Right renal cortex interstitium (tissue), 3 donors: Measurements from ENCODE around the gene EDNRB. TPM values are rescaled to one million over a fixed set of nuclear protein-coding genes. Genes with fewer than 3 reads are reported as not detected.
"Not testable (repeated sequence)": the region's sequence is repeated elsewhere in the genome, so short reads cannot be mapped to it uniquely, and the experiment has no call there.

Experiments
- DNase-seq, 3 donors: peaks; one replicate each; pipeline ENCODE4 v3.0.0-alpha.2; 2013; ENCODE audit warnings: low read depth in 3 of 3, low spot score in 2 of 3
- polyA plus RNA-seq, 3 donors: library from polyadenylated mRNA; unstranded; fragments of 120-200 nt; gene quantifications; one replicate each; pipeline ENCODE4 v1.2.1, GENCODE V29; 2013; ENCODE audit not compliant: insufficient read length in 3 of 3

The EDNRB gene
- polyA plus RNA-seq, 3 donors = 76.3 to 80.7 (median 78.2) TPM

DNA sequence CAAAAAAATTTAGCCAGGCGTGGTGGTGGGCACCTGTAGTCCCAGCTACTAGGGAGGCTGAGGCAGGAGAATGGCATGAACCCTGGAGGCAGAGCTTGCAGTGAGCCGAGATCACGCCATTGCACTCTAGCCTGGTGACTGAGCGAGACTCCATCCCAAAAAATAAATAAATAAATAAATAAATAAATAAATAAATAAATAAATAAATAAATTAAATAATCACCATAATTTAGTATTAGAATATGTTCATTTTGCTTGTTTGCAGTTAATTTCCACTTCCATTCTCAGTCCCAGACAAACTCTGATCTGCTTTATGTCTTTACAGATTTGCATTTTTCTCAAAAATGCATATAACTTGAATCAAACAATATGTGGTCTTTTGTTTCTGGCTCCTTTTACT, 70.6 kb downstream of the EDNRB start:
- DNase-seq = not testable (repeated sequence)

DNA sequence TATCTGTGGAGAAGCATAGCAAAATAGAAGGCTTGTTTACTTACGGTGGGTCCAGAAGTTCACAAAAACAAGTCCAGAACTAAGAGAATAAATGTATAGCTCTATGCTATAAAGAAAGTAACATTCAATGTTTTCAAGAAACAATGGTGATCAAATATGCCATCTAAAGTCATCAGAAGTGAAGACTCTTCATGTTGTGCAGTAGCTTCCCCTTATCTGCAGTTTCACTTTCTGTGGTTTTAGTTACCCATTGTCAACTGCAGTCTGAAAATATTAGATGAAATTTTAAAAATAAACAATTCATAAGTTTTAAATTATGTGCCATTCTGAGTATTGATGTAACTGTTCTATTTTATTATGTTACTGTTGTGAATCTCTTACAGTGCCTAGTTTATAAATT, 72.5 kb downstream of the EDNRB start:
- no peak for DNase-seq

Other genes starting within 250 kb of the EDNRB start
- gene SLAIN1, start 221.1 kb downstream of the EDNRB start, polyA plus RNA-seq = 10 to 100 TPM; 22.1 to 24.1 (median 22.7) TPM